Nephron (organoid): ENCODE results near the gene RUSC2.
"Not testable (repeated sequence)": the region's sequence is repeated elsewhere in the genome, so short reads cannot be mapped to it uniquely, and the experiment has no call there.

Experiments used
- H3K27ac Mint-ChIP-seq, 3 experiments: 2 replicates each; pipeline ENCODE4 v1.8.0; 2020; ENCODE audit warnings: mixed read lengths in 3 of 3, mild to moderate bottlenecking in 2 of 3, moderate library complexity in 1 of 3
- H3K27me3 Mint-ChIP-seq: 2 replicates; pipeline ENCODE4 v1.8.0; 2021; ENCODE audit warnings: low read depth, mild to moderate bottlenecking, moderate library complexity, mixed read lengths
- H3K36me3 Mint-ChIP-seq: 2 replicates; pipeline ENCODE4 v1.8.0; 2020; ENCODE audit warnings: low read depth, mixed read lengths
- H3K4me1 Mint-ChIP-seq: 2 replicates; pipeline ENCODE4 v1.8.0; 2020; ENCODE audit warnings: mixed read lengths
- H3K4me3 Mint-ChIP-seq, 3 experiments: 2 replicates each; pipeline ENCODE4 v1.8.0; 2020; ENCODE audit warnings: mild to moderate bottlenecking in 3 of 3, mixed read lengths in 3 of 3, moderate library complexity in 2 of 3
- H3K9me3 Mint-ChIP-seq: 2 replicates; pipeline ENCODE4 v1.8.0; 2020; ENCODE audit warnings: mixed read lengths
- CTCF ChIP-seq, 3 experiments: fragments of 200-600 bp; sonication (generic); IDR thresholded peaks; one replicate each; pipeline ENCODE4 v1.5.0; 2021; ENCODE audit warnings: antibody characterized with exemption in 3 of 3; ENCODE audit not compliant: unreplicated experiment in 3 of 3

Gene RUSC2

GRCh38 chr9:35488566-35489312 lies 1.2 kb upstream of the RUSC2 start:
- Mint-ChIP-seq H3K36me3 (no peaks in the 10 kb centered on the region), H3K4me1 (peaks cover 40% of the 10 kb centered on the region), H3K4me3 (peak overlapping the region; percentile 95 to 98 (median 97)), H3K9me3 (no peaks in the 10 kb centered on the region), H3K27me3 (no peaks in the 10 kb centered on the region), H3K27ac (peak overlapping the region; percentile 93 to 97 (median 95))
- TF ChIP-seq CTCF (IDR thresholded peaks at IDR 0.05; ENCODE audit: unreplicated experiment in 3 of 3): no peak

GRCh38 chr9:35490155-35490909 lies 421 bp downstream of the RUSC2 start:
- H3K4me3 Mint-ChIP-seq: peak overlapping the region; percentile 95 to 98 (median 97)
- H3K27me3 Mint-ChIP-seq: no peaks in the 10 kb centered on the region
- peaks cover 40% of the 10 kb centered on the region for H3K4me1 Mint-ChIP-seq
- peaks cover 2% of the 10 kb centered on the region for H3K9me3 Mint-ChIP-seq
- H3K27ac Mint-ChIP-seq: peak overlapping the region; percentile 94 to 96 (median 94)
- TF ChIP-seq CTCF (IDR thresholded peaks at IDR 0.05; ENCODE audit: unreplicated experiment in 3 of 3): no peak
- peaks cover under 1% of the 10 kb centered on the region for H3K36me3 Mint-ChIP-seq

GRCh38 chr9:35490910-35491465 lies 1.1 kb downstream of the RUSC2 start:
- peak overlapping the region; percentile 95 to 98 (median 97) for H3K4me3 Mint-ChIP-seq
- H3K27ac Mint-ChIP-seq: peak overlapping the region; percentile 94 to 96 (median 94)
- H3K4me1 Mint-ChIP-seq: peaks cover 40% of the 10 kb centered on the region
- H3K9me3 Mint-ChIP-seq: peaks cover 7% of the 10 kb centered on the region
- no peaks in the 10 kb centered on the region for H3K27me3 Mint-ChIP-seq
- no peak for TF ChIP-seq CTCF (IDR thresholded peaks at IDR 0.05; ENCODE audit: unreplicated experiment in 3 of 3)
- peaks cover 7% of the 10 kb centered on the region for H3K36me3 Mint-ChIP-seq

GRCh38 chr9:35493119-35493518 lies 3.2 kb downstream of the RUSC2 start:
- H3K27ac Mint-ChIP-seq, H3K27me3 Mint-ChIP-seq, H3K9me3 Mint-ChIP-seq: not testable (repeated sequence)
- peaks cover 29% of the 10 kb centered on the region for H3K4me1 Mint-ChIP-seq
- peaks cover 14% of the 10 kb centered on the region for H3K36me3 Mint-ChIP-seq
- peak overlapping the region in 1 of 3 experiments; percentile 66 for H3K4me3 Mint-ChIP-seq

GRCh38 chr9:35495984-35496383 lies 6.1 kb downstream of the RUSC2 start:
- peaks cover 13% of the 10 kb centered on the region for H3K4me1 Mint-ChIP-seq
- H3K27me3 Mint-ChIP-seq: no peaks in the 10 kb centered on the region
- H3K9me3 Mint-ChIP-seq: peaks cover 16% of the 10 kb centered on the region
- H3K4me3 Mint-ChIP-seq: no peak overlapping the region
- H3K27ac Mint-ChIP-seq: no peak overlapping the region
- TF ChIP-seq CTCF (IDR thresholded peaks at IDR 0.05; ENCODE audit: unreplicated experiment in 3 of 3): no peak
- peaks cover 14% of the 10 kb centered on the region for H3K36me3 Mint-ChIP-seq

- not testable (repeated sequence) for H3K4me3 Mint-ChIP-seq, H3K4me1 Mint-ChIP-seq, H3K27me3 Mint-ChIP-seq, H3K27ac Mint-ChIP-seq
- Mint-ChIP-seq H3K9me3 (peaks cover 17% of the 10 kb centered on the region), H3K36me3 (peaks cover 14% of the 10 kb centered on the region)
These were observed 8.3 kb downstream of the RUSC2 start for GRCh38 chr9:35498245-35498644.
